ENCODE data around the gene USP19. TPM values are rescaled to one million over a fixed set of nuclear protein-coding genes. Genes with fewer than 3 reads are reported as not detected.

The USP19 gene
- total and polyA plus RNA-seq, 10 of the 15 experiments (the other 5 are each of a cell fraction or from before 2014, with no cell fraction given): 0.24 to 64.2 (median 33.2) TPM

DNA sequence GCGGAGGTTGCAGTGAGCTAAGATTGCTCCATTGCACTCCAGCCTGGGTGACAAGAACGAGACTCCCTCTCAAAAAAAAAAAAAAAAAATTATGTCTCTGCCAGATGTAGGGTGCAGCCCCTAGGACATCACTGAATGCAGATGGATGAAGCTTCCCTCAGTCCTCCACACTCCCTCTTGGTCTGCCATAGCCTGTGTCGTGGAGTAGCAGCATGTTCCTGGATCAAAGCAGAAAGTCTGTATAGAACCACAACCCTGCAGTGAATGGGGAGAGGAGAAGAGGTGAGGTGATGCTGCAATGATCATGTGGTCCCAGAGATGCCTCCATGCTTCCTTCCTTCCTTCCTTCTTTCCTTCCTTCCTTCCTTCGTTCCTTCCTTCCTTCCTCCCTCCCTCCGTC lies 27.5 kb upstream of the USP19 start:
- FAIRE-seq (no peak), DNase-seq (ENCODE audit: low read depth, low spot score) (no peak), ATAC-seq (no peak)
- POLR2A ChIA-PET: interaction anchor here (0.7 kb wide), 1 partner anchor 8 kb away, joined by 5 read pairs; no protein-coding TSS in a partner anchor
- Histone ChIP-seq H3K27ac (ENCODE audit: control insufficient read depth, insufficient read depth) (no peak overlapping the region), H3K4me2 (ENCODE audit: control insufficient read depth, insufficient read depth) (no peak overlapping the region), H3K4me1 (ENCODE audit: control insufficient read depth, insufficient read depth, low read length) (no peaks in the 10 kb centered on the region), H3K27me3 (replicated peaks in 1 of 2; ENCODE audit: control insufficient read depth in 2 of 2, insufficient read depth in 2 of 2, low read length in 1 of 2) (no peaks in the 10 kb centered on the region), H3K79me2 (ENCODE audit: control insufficient read depth, insufficient read depth, low read length) (no peaks in the 10 kb centered on the region), H3K36me3 (ENCODE audit: control insufficient read depth in 2 of 2, insufficient read depth in 2 of 2, low read length in 1 of 2) (no peaks in the 10 kb centered on the region), H3K9me3 (replicated peaks; ENCODE audit: control insufficient read depth, insufficient read depth, low read length) (no peaks in the 10 kb centered on the region), H3K9ac (ENCODE audit: control insufficient read depth, insufficient read depth, low read length) (no peak overlapping the region), H3K4me3 (no peak overlapping the region), H2AFZ (ENCODE audit: control insufficient read depth, low read depth, low read length) (no peak overlapping the region), H4K20me1 (ENCODE audit: control insufficient read depth, insufficient read depth) (no peaks in the 10 kb centered on the region)
- CTCF ChIA-PET: interaction anchor here (0.6 kb wide), 1 partner anchor 9 kb away, joined by 3 read pairs; no protein-coding TSS in a partner anchor
- in situ Hi-C loops (cut with MboI): no loop called here
- BruUV-seq (replicated peaks): no TSS peak
- SMC1A ChIA-PET (ENCODE audit: uncharacterized antibody, unreplicated experiment): no interaction called here
- WGBS (ENCODE audit: insufficient coverage, insufficient replicate concordance, low lambda C conversion rate, missing lambda C conversion rate): 64% methylated on average over 4 of the region's 5 CpGs
- RAD21 ChIA-PET (ENCODE audit: unreplicated experiment): no interaction called here
- intact Hi-C loops (cut with micrococcal nuclease; ENCODE audit: unreplicated experiment): no loop called here
- TF ChIP-seq SUPT20H (IDR thresholded peaks at IDR 0.05; ENCODE audit: borderline replicate concordance, control insufficient read depth, low read depth, low read length): no peak
- TF ChIP-seq, protein P1, sequence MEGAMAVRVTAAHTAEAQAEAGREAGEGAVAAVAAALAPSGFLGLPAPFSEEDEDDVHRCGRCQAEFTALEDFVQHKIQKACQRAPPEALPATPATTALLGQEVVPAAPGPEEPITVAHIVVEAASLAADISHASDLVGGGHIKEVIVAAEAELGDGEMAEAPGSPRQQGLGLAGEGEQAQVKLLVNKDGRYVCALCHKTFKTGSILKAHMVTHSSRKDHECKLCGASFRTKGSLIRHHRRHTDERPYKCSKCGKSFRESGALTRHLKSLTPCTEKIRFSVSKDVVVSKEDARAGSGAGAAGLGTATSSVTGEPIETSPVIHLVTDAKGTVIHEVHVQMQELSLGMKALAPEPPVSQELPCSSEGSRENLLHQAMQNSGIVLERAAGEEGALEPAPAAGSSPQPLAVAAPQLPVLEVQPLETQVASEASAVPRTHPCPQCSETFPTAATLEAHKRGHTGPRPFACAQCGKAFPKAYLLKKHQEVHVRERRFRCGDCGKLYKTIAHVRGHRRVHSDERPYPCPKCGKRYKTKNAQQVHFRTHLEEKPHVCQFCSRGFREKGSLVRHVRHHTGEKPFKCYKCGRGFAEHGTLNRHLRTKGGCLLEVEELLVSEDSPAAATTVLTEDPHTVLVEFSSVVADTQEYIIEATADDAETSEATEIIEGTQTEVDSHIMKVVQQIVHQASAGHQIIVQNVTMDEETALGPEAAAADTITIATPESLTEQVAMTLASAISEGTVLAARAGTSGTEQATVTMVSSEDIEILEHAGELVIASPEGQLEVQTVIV (IDR thresholded peaks at IDR 0.05; ENCODE audit: borderline replicate concordance, partially characterized antibody): no peak
- TF ChIP-seq MXI1 (IDR thresholded peaks at IDR 0.05; ENCODE audit: low read depth, low read length): no peak
- no peak for TF ChIP-seq BCL3 (IDR thresholded peaks at IDR 0.05; ENCODE audit: borderline replicate concordance, insufficient read depth, low read depth, low read length, poor library complexity, severe bottlenecking)
- TF ChIP-seq, protein P2, sequence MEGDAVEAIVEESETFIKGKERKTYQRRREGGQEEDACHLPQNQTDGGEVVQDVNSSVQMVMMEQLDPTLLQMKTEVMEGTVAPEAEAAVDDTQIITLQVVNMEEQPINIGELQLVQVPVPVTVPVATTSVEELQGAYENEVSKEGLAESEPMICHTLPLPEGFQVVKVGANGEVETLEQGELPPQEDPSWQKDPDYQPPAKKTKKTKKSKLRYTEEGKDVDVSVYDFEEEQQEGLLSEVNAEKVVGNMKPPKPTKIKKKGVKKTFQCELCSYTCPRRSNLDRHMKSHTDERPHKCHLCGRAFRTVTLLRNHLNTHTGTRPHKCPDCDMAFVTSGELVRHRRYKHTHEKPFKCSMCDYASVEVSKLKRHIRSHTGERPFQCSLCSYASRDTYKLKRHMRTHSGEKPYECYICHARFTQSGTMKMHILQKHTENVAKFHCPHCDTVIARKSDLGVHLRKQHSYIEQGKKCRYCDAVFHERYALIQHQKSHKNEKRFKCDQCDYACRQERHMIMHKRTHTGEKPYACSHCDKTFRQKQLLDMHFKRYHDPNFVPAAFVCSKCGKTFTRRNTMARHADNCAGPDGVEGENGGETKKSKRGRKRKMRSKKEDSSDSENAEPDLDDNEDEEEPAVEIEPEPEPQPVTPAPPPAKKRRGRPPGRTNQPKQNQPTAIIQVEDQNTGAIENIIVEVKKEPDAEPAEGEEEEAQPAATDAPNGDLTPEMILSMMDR (IDR thresholded peaks at IDR 0.05 in 2 of 3, conservative IDR thresholded peaks at IDR 0.05 in 1 of 3; ENCODE audit: control insufficient read depth in 2 of 3, extremely low read depth in 1 of 3, insufficient read depth in 1 of 3, low read depth in 3 of 3, low read length in 3 of 3): no peak
- no peak for TF ChIP-seq ETV6 (conservative IDR thresholded peaks at IDR 0.05 in 1 of 2, IDR thresholded peaks at IDR 0.05 in 1 of 2; ENCODE audit: borderline replicate concordance in 1 of 2, low read depth in 1 of 2)
- no peak for TF ChIP-seq ZNF207 (IDR thresholded peaks at IDR 0.05; ENCODE audit: borderline replicate concordance)
- TF ChIP-seq NR2C2 (IDR thresholded peaks at IDR 0.05; ENCODE audit: borderline replicate concordance, control insufficient read depth, insufficient read length, low read depth): no peak
- TF ChIP-seq GATAD2B (conservative IDR thresholded peaks at IDR 0.05; ENCODE audit: low read depth): no peak
